CD4-positive, alpha-beta T cell treated with Interleukin-15 for 1 hour (primary cell): ENCODE results near the gene BTF3.
A peak's percentile ranks its signal among the peaks of the same experiment; 100 is the strongest.
"Not testable (repeated sequence)": the region's sequence is repeated elsewhere in the genome, so short reads cannot be mapped to it uniquely, and the experiment has no call there.

ENCODE experiments used
- DNase-seq: peaks from one replicate; pipeline ENCODE4 v3.0.0-alpha.2; 2020

BTF3 gene

GRCh38 chr5:73486119-73486899 lies 11.9 kb upstream of the BTF3 start:
- no peak for DNase-seq

- DNase-seq: not testable (repeated sequence)
These were observed 11.0 kb upstream of the BTF3 start for GRCh38 chr5:73487257-73487656.

GRCh38 chr5:73487815-73488214 lies 10.4 kb upstream of the BTF3 start:
- no peak for DNase-seq

DNA sequence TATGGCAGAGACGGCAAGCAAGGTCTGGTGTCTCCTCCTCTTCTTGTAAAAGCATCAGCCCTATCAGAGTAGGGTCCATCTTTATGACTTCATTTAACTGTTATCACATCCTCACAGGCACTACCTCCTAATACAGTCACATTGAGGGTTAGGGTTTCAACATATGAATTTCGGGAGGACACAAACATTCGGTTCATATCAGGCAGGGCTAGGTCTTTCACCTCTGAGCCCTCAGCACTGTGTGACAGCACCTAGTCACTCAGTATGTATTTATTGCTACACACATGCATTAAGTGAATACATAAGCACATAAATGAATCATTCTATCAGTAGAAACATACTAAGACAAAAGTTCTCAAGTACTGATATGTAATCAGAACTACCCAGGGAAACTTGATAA lies 9.4 kb upstream of the BTF3 start:
- DNase-seq: no peak

GRCh38 chr5:73490088-73490487 lies 8.2 kb upstream of the BTF3 start:
- no peak for DNase-seq

GRCh38 chr5:73491155-73491554 lies 7.1 kb upstream of the BTF3 start:
- DNase-seq: no peak

DNA sequence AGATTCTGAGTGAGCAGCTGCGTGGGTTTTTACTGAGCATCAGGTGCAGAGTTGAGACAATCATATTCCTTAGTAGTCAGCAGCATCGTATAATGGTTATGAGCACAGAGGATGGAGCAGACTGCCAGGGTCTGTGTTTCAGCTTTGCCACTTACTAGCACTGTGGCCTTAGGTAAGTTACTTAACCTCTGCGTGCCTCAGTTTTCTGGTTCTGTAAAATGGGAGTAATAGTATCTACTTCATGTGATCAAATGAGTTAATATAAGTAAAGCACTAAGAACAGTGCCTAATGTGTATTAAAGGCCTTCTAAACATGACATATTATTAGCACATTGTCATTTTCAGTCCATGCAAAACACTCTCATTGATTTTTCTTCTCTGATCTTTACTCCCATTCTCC lies 4.8 kb upstream of the BTF3 start:
- no peak for DNase-seq

- DNase-seq: no peak
These were observed 3.5 kb upstream of the BTF3 start for GRCh38 chr5:73494721-73495120.

DNA sequence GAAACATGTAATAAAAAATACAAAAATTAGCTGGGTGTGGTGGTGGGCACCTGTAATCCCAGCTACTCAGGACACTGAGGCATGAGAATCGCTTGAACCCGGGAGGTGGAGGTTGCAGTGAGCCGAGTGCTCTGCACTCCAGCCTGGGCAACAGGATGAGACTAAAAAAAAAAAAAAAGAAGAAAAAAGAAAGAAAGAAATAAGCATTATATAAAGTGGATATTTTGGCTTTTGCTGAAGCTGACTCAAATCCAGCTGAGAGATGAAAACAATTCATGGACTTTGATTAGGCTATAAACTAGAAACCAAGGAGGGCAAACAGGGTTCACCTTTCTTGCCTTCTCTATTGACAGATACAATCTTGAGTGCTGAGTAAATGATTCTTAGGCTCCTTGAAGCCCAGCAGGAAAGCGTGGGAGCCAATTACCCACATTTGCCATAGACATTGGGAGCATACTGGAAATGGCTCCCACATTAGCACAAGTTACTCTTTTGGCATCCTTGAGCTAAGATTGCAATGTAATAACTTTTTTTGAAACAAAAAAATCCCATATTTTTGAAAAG lies 2.4 kb upstream of the BTF3 start:
- DNase-seq: no peak

GRCh38 chr5:73496984-73497457 lies 1.2 kb upstream of the BTF3 start:
- no peak for DNase-seq

DNA sequence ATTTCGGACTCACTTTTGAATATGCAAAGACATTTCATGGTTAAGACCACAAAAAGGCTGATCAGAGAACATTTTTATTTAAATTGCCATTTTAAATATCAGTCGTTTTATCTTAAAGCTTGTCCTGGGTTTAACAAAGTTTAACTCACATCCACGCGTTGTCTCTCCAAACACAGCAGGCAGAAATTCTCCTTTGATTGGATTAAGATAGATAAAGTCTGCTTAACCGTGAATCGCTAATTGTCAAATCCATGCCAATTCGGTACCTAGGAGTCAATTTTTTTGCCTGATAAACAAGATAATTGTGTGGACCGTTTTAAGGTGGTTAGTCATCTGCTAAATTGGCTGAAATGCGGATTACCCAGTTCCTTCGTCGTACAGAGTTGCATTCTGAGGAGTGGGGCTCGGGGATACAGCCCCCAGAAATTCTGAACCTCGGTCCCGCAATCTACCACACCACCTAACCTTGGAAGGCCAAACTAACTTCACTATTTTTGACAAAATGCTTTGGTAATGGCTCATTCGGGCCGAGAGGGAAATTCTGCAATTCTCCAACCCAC lies 665 bp upstream of the BTF3 start:
- no peak for DNase-seq

DNA sequence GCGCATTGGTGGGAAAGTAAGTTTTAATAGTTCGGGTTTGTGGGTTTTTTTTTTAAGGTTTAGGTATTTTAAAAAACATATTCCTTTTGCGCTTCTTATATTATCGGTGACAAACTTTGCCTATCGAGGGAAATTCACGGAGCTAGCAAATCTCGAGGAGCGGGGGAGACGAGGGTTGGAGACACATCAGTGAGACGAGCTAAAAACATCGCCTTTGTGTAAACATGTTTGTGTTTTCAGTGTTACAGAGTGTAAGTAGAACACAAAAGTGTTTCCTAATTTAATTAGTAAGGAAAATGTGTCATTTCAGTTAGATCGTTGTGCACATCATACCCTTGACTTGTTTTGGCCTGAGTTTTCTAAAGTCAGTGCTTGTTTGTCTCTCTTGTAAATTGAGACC lies 945 bp downstream of the BTF3 start:
- DNase-seq: no peak

DNA sequence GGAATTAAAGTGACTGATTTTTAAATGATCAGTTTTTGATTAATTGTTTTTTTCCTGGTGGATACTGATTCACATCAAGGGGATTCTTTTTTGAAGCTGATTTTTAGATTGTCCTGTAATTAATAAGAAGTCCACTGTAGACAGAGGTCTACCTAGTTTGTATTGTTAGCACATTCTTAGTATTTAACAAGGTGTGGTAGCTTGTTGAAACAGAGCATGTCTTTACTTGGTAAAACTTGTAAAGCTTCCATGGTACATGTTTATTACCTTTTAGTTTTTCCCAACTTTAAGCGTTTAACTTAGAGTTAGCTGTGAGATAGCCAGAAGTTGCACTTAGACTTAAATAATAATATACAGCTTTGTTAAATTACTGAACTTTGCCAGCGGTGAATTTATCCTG lies 1.5 kb downstream of the BTF3 start:
- DNase-seq: no peak

DNA sequence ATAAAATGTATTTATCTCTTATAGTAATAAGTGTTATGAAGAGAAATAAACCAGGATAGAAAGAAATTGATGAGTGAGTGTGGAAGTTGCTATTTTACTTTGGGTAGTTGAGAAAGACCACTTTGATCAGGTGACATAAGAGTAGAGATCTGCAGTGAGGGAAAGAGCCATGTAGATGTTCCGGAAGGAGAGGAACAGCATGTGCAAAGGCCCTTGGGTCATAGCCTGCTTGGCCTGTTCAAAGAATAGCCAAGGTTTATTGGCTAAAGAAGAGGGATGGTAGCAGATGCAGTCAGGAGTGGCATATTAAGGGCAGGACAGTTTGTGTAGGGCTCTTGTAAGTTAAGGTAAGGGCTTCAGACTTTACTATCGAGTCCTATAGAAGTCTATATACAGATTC lies 3.2 kb downstream of the BTF3 start:
- no peak for DNase-seq

- DNase-seq: no peak
These were observed 8.3 kb downstream of the BTF3 start for GRCh38 chr5:73506459-73506955.

GRCh38 chr5:73507062-73507461 lies 8.8 kb downstream of the BTF3 start:
- no peak for DNase-seq

DNA sequence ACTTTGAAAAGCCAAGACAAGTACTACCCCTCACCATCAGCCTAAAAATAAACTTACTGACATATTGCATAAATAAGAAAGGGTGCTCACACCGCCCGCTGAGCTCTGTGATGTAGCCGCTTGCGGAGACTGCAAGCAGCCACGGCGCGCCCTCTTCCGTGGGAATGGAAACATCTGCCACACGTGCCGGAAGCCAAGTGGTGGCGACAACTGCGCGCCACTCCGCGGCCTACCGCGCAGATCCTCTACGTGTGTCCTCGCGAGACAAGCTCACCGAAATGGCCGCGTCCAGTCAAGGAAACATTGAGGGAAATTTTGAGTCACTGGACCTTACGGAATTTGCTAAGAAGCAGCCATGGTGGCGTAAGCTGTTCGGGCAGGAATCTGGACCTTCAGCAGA lies 10.3 kb downstream of the BTF3 start:
- DNase-seq: not testable (repeated sequence)

GRCh38 chr5:73513996-73514395 lies 15.8 kb downstream of the BTF3 start:
- no peak for DNase-seq

DNA sequence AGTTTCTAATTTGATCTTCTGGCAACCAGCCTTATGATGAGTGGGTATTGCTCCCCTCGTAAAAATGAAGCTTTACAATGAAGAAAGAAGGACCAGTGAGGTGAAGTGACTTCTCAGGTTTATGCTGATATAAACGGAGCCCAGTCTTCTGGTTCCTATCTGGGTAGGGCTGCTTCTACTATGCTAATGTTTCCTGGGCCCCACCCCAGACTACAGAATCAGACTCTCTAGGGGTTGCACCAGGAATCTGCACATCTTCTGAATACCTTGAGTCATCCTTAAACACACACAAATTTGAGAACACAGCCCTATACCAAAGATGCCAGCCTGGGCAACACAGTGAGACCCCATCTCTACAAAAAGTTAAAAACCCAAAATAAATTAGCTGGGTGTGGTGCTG lies 16.2 kb downstream of the BTF3 start:
- no peak for DNase-seq

- DNase-seq: no peak
These were observed 17.0 kb downstream of the BTF3 start for GRCh38 chr5:73515232-73515631.

DNA sequence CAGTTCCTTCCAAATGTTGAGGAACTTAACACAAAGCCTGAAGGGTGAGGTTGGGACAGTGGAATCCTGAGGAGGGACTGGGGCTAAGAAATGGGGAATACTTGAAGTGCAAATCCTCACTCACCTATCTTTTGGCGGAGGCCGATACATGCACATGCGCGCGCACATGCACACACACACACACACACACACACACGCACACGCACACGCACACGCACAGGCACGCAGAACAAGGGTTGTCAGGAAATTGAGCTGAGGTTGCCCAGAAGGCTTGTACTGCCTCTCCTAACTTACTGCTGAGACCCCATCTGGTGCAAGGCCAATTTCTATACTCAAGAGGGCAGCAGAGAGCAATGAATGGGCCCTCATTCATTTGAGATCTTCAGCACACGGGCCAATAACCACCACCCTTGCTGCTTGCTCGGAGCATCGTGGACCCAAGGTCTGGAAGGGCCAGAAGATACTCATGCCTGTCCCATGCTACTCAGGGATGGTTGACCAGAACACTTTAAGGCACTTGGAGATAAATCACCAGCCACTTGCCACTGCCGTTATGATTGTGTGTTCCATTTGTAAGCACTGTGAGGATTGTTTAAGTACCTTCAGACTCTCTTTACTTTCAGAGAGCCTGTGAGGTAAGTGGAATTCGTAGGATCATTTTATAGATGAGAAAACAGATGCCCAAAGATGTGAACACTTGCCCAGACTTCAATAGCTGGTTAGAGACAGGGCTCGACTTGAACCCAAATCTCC lies 21.5 kb downstream of the BTF3 start:
- peak; percentile 74 for DNase-seq

DNA sequence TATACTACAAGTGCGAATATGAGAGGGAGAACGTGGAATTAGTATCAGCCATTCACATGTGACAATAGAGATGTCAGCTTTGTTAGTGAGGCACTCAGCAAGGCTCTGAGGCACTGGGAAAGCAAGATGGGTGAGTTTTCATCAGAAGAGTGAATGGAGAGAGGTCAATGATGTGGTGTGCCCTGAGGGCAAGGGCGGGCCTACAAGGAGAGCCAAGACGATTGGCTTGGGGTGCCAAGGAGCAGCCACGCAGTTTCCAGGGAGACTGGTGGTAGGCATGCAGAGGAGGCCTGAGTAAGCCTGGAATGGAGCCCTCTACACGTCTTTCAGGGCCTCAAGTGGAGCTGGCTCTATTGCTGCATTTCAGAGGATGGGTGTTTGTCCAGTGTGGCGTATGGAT lies 24.7 kb downstream of the BTF3 start:
- no peak for DNase-seq

GRCh38 chr5:73523861-73524260 lies 25.6 kb downstream of the BTF3 start:
- DNase-seq: no peak
